GM10266 (cell line): Measurements from ENCODE around the gene LYST.

Experiments
- DNase-seq: peaks from one replicate; pipeline ENCODE4 v3.0.0; 2012; ENCODE audit errors: extremely low spot score
- CTCF ChIP-seq: IDR thresholded peaks from 2 replicates; pipeline ENCODE4 v1.5.1; 2012; ENCODE audit warnings: mild to moderate bottlenecking, low read depth; ENCODE audit not compliant: control insufficient read depth, insufficient read depth; ENCODE audit errors: missing control alignments

The LYST gene

DNA sequence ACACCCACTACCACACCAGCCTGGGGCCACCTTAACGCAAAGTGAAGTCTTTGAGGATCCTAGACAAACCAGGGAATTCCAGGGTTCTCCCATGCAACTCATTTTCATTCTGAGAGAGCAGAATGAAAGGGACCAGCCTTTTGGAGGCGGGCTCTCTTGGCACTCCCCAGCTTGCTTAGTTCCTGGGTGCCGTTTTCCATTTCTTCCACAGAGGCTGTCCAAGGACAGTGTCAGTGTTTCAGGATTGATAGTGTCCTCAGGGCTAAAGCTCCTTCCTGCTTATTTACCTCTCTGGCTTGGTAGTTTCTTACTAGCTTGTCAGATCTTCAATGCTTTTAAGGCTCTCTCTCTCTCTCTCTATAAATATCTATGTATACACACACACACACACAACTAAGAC, 187.1 kb downstream of the LYST start:
- TF ChIP-seq CTCF = no peak
- no peak for DNase-seq

DNA sequence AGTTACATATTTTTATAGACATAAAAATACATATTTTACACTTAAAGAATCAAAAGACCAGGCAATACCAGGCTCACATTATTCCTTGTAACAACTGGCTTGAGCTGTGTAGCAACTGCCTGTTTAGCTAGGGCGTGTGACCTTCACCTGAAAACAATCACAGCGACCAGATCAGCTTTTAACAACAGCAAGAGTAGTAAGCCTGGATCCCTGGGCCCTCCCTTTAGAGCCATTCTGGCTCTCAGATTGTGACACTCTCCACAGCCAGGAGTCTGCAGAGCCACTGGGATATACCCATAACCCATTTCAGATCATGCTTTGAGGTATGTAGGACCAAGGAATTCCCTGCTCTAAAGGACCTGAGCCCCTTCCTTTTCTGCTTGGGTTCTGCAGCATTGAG, 187.7 kb downstream of the LYST start:
- no peak for TF ChIP-seq CTCF
- no peak for DNase-seq

GRCh38 chr1:235675152-235675890, 191.4 kb downstream of the LYST start:
- no peak for TF ChIP-seq CTCF
- no peak for DNase-seq

DNA sequence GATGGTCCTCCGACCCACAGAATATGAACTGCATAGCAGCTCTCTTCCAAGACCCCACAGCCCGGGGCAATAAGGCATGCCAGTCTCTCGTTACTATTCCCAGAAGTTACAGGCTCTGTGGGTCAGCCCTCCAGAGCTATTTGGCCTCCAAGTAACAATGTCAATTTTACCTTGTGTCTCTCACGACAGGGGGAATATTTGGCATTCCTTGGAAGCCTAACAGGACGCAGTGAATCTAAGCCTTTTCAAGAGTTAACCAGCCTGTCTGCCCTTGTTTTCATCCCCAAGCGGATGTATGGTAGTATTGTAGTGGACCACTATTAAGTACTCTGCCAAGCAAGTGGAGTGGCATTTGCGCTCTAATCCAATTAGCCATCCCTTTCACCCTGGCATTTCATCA, 192.7 kb downstream of the LYST start:
- no peak for DNase-seq
- no peak for TF ChIP-seq CTCF

DNA sequence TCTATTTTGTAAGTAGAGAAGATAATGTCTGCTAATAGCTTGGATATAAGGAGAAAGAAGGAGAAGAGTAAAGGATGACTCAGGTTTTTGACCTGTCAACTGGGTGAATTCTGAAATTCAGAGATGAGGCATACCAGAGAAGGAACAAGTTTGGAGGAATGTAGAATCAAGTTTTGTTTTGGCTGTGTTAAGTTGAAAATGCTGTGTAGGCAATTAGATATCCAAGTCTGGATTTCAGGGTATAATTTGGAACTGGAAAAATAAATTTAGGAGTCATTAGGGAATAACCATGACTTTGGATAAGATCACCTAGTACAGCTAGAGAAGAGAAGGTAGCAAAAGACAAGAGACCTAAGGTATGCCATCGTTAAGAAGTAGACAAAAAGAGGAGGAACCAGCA, 194.7 kb downstream of the LYST start:
- TF ChIP-seq CTCF = no peak

GRCh38 chr1:235670157-235670776, 196.4 kb downstream of the LYST start:
- DNase-seq = no peak
- no peak for TF ChIP-seq CTCF

More for the DNA sequence above, 194.7 kb downstream of the LYST start:
- DNase-seq = no peak

- DNase-seq = no peak
- no peak for TF ChIP-seq CTCF
These were observed 197.4 kb downstream of the LYST start for GRCh38 chr1:235669277-235669676.
